Gastroesophageal sphincter (tissue), 3 donors: ENCODE results near the gene FGFR4.

Experiments used
- CTCF ChIP-seq, 4 experiments: fragments of 200-600 bp in 2 of 4; fragments of 450-650 bp in 2 of 4; sonication (generic) in 1 of 4; IDR thresholded peaks; one replicate each; pipeline ENCODE4 v1.5.1; 2017 to 2019; ENCODE audit warnings: antibody characterized with exemption in 4 of 4, mild to moderate bottlenecking in 2 of 4, moderate library complexity in 2 of 4
- POLR2A ChIP-seq, 2 donors: fragments of 450-650 bp; IDR thresholded peaks; one replicate each; pipeline ENCODE4 v1.6.1; 2017; ENCODE audit warnings: antibody characterized with exemption in 2 of 2, mild to moderate bottlenecking in 2 of 2, moderate library complexity in 1 of 2
- POLR2AphosphoS5 ChIP-seq: sonication (generic); formaldehyde crosslinking; IDR thresholded peaks from one replicate; pipeline ENCODE4 v1.6.1; 2017; ENCODE audit warnings: antibody characterized with exemption

GRCh38 chr5:177111720-177112394 lies 25.1 kb downstream of the FGFR4 start:
- TF ChIP-seq POLR2AphosphoS5 (no peak), CTCF (IDR thresholded peaks at IDR 0.05) (peak in 3 of 4 experiments; percentile 76 to 94 (median 79)), POLR2A (IDR thresholded peaks at IDR 0.05) (no peak)
